MM.1S (cell line): ENCODE measurements around the gene SGK1.
"Not testable (repeated sequence)": the region's sequence is repeated elsewhere in the genome, so short reads cannot be mapped to it uniquely, and the experiment has no call there.

ENCODE experiments used
- DNase-seq: peaks from one replicate; pipeline ENCODE4 v3.0.0-alpha.2; 2015
- H2AFZ ChIP-seq: fragments of 300-600 bp; sonication (generic); 2 replicates; pipeline ENCODE4 v1.6.0; 2016; ENCODE audit warnings: antibody characterized with exemption, low read length
- H3F3A ChIP-seq: fragments of 300-600 bp; sonication (generic); 2 replicates; pipeline ENCODE4 v1.6.1; 2016; ENCODE audit warnings: mild to moderate bottlenecking, antibody characterized with exemption, low read length, moderate library complexity, mixed read lengths; ENCODE audit not compliant: insufficient read depth
- H3K27ac ChIP-seq: fragments of 300-600 bp; sonication (generic); 2 replicates; pipeline ENCODE4 v1.5.1; 2016; ENCODE audit warnings: mild to moderate bottlenecking, low read length
- H3K27me3 ChIP-seq: fragments of 300-600 bp; sonication (generic); replicated peaks from 2 replicates; pipeline ENCODE4 v1.6.0; 2016; ENCODE audit warnings: low read length; ENCODE audit not compliant: insufficient read depth
- H3K36me3 ChIP-seq: fragments of 300-600 bp; sonication (generic); replicated peaks from 2 replicates; pipeline ENCODE4 v1.6.1; 2016; ENCODE audit warnings: mild to moderate bottlenecking, low read length, mixed read lengths; ENCODE audit not compliant: insufficient read depth
- H3K4me1 ChIP-seq: fragments of 300-600 bp; sonication (generic); 2 replicates; pipeline ENCODE4 v1.6.1; 2016; ENCODE audit warnings: low read length, mixed read lengths
- H3K4me2 ChIP-seq: fragments of 300-600 bp; sonication (generic); 2 replicates; pipeline ENCODE4 v1.6.0; 2016; ENCODE audit warnings: low read depth, low read length
- H3K4me3 ChIP-seq: fragments of 300-600 bp; sonication (generic); 2 replicates; pipeline ENCODE4 v1.5.1; 2016; ENCODE audit warnings: low read length, mixed read lengths
- H3K79me2 ChIP-seq: fragments of 300-600 bp; sonication (generic); 2 replicates; pipeline ENCODE4 v1.6.1; 2016; ENCODE audit warnings: mixed run types, low read length, mixed read lengths
- H3K9ac ChIP-seq: fragments of 300-600 bp; sonication (generic); 2 replicates; pipeline ENCODE4 v1.6.1; 2016; ENCODE audit warnings: low read length, mixed read lengths
- H3K9me2 ChIP-seq: fragments of 300-600 bp; sonication (generic); replicated peaks from 2 replicates; pipeline ENCODE4 v1.6.1; 2016; ENCODE audit warnings: mild to moderate bottlenecking, low read length, mixed read lengths; ENCODE audit not compliant: insufficient read depth
- H3K9me3 ChIP-seq: fragments of 300-600 bp; sonication (generic); replicated peaks from 2 replicates; pipeline ENCODE4 v1.6.1; 2016; ENCODE audit warnings: mild to moderate bottlenecking, low read length, mixed read lengths; ENCODE audit not compliant: insufficient read depth
- H4K20me1 ChIP-seq: fragments of 300-600 bp; sonication (generic); 2 replicates; pipeline ENCODE4 v1.6.1; 2016; ENCODE audit warnings: mild to moderate bottlenecking, low read length, moderate library complexity, mixed read lengths; ENCODE audit not compliant: insufficient read depth
- CTCF ChIP-seq: fragments of 300-600 bp; sonication (generic); IDR thresholded peaks from 2 replicates; pipeline ENCODE4 v1.5.1; 2016; ENCODE audit warnings: antibody characterized with exemption, low read length, mixed read lengths
- EZH2 ChIP-seq: fragments of 300-600 bp; sonication (generic); optimal IDR thresholded peaks from 2 replicates; pipeline ENCODE3; 2017; ENCODE audit warnings: low read depth, mild to moderate bottlenecking, antibody characterized with exemption, low read length, mixed read lengths
- EZH2phosphoT487 ChIP-seq: fragments of 300-600 bp; sonication (generic); IDR thresholded peaks from 2 replicates; pipeline ENCODE4 v1.6.1; 2018; ENCODE audit warnings: antibody characterized with exemption, low read length

SGK1 gene

GRCh38 chr6:134198093-134198492 is 119.8 kb downstream of the SGK1 start:
- TF ChIP-seq EZH2phosphoT487, result no peak
- no peaks in the 10 kb centered on the region for H3K27me3 ChIP-seq
- no peaks in the 10 kb centered on the region for H4K20me1 ChIP-seq
- H3F3A ChIP-seq, result peaks cover 8% of the 10 kb centered on the region
- no peak overlapping the region for H3K4me2 ChIP-seq
- H2AFZ ChIP-seq, result no peak overlapping the region
- peaks cover 28% of the 10 kb centered on the region for H3K4me1 ChIP-seq
- no peaks in the 10 kb centered on the region for H3K9me2 ChIP-seq
- H3K27ac ChIP-seq, result no peak overlapping the region
- H3K79me2 ChIP-seq, result no peaks in the 10 kb centered on the region
- no peak for DNase-seq
- H3K9ac ChIP-seq, result no peak overlapping the region
- H3K4me3 ChIP-seq, result no peak overlapping the region
- H3K9me3 ChIP-seq, result no peaks in the 10 kb centered on the region
- H3K36me3 ChIP-seq, result no peaks in the 10 kb centered on the region

- DNase-seq, H3K9me3 ChIP-seq, H3K4me2 ChIP-seq, H3F3A ChIP-seq, H3K27me3 ChIP-seq, H3K36me3 ChIP-seq, H3K27ac ChIP-seq, H3K9ac ChIP-seq, H3K4me3 ChIP-seq, H4K20me1 ChIP-seq, H3K79me2 ChIP-seq, H2AFZ ChIP-seq, H3K9me2 ChIP-seq: not testable (repeated sequence)
- peaks cover 28% of the 10 kb centered on the region for H3K4me1 ChIP-seq
Observed at GRCh38 chr6:134197685-134198084, 120.2 kb downstream of the SGK1 start.

GRCh38 chr6:134196568-134197193 is 121.2 kb downstream of the SGK1 start:
- Histone ChIP-seq H3K9me2 (no peaks in the 10 kb centered on the region), H3K9me3 (no peaks in the 10 kb centered on the region), H3K9ac (no peak overlapping the region), H3K4me3 (peak overlapping the region; percentile 17; the same call in 1 of the 2 replicates), H2AFZ (peak overlapping the region; percentile 48; the same call in 1 of the 2 replicates), H3F3A (peaks cover 8% of the 10 kb centered on the region), H3K4me1 (peaks cover 28% of the 10 kb centered on the region), H3K27ac (peak overlapping the region; percentile 58; the same call in 1 of the 2 replicates), H3K4me2 (peak overlapping the region; percentile 38), H4K20me1 (no peaks in the 10 kb centered on the region), H3K36me3 (no peaks in the 10 kb centered on the region), H3K27me3 (no peaks in the 10 kb centered on the region), H3K79me2 (no peaks in the 10 kb centered on the region)
- no peak for TF ChIP-seq CTCF
- TF ChIP-seq EZH2, result no peak
- TF ChIP-seq EZH2phosphoT487, result no peak
- peak; percentile 88 for DNase-seq

GRCh38 chr6:134195985-134196384 is 121.9 kb downstream of the SGK1 start:
- H3K9me2 ChIP-seq, result no peaks in the 10 kb centered on the region
- H2AFZ ChIP-seq, result no peak overlapping the region
- DNase-seq, result no peak
- peaks cover 31% of the 10 kb centered on the region for H3K4me1 ChIP-seq
- H3K79me2 ChIP-seq, result no peaks in the 10 kb centered on the region
- H3K27ac ChIP-seq, result no peak overlapping the region
- no peak overlapping the region for H3K9ac ChIP-seq
- no peaks in the 10 kb centered on the region for H3K27me3 ChIP-seq
- no peaks in the 10 kb centered on the region for H4K20me1 ChIP-seq
- TF ChIP-seq EZH2phosphoT487, result no peak
- H3K4me2 ChIP-seq, result no peak overlapping the region
- H3K9me3 ChIP-seq, result no peaks in the 10 kb centered on the region
- H3F3A ChIP-seq, result peaks cover 8% of the 10 kb centered on the region
- no peak overlapping the region for H3K4me3 ChIP-seq
- no peaks in the 10 kb centered on the region for H3K36me3 ChIP-seq
